Stimulated activated naive CD4-positive, alpha-beta T cell treated with Interleukin-2 at 50 U/mL for 16 hours (primary cell): ENCODE measurements around the gene GALNT14.
A peak's percentile ranks its signal among the peaks of the same experiment; 100 is the strongest.
"Not testable (repeated sequence)": the region's sequence is repeated elsewhere in the genome, so short reads cannot be mapped to it uniquely, and the experiment has no call there.

Experiments
- DNase-seq: peaks from one replicate; lab custom pipeline; 2025; lab: John Stamatoyannopoulos, UW

The GALNT14 gene

DNA sequence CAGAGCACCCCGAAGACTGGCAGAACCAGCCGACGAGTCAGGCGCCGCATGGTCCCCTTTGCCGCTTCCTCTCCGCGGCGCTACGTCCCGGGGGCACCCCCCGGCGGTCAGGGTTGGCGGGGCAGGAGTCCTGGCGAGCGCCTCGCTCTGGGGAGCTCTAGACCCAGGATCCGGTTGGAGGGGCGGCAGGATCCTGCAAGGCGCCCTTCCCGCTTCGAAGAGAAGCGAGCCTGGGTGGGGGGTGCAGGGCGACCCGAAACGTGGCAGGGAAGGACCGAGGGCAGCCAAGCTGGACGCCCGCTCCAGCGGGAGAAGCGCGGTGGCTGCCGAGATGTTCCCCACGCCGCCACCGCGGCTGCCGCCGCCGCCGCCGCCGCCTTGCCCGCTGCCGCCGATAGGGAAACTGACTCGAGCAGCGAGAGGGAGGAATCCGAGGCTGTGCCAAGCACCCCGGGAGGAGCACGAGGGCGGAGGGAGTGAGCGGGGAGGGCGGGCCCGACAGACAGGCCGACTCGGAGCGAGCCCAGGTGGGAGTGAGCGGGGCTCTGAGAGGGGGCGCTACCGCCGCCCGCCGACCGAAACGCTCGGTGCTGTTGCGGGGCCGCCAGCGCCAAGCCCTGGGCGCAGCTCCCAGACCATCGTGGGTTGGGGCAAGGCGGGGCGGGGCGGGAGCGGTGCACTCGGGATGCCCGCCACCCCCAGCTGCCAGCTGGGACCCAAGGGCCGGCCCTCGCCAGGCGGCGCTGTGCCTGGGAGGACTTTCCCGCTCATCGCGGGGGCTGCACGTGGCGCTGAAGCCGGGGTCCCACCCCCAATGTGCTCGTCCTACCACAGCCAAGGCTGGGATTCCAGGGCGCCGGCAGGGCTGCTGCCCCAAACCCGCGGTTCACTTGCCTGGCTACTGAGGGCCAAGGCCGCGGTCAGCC lies at the start of gene GALNT14:
Gene GALNT14 (minus strand): TSS at position 404 of the 926 bp plus-strand sequence. CDS start 354 bp downstream, at position 50.
- DNase-seq, result peak; percentile 5

DNA sequence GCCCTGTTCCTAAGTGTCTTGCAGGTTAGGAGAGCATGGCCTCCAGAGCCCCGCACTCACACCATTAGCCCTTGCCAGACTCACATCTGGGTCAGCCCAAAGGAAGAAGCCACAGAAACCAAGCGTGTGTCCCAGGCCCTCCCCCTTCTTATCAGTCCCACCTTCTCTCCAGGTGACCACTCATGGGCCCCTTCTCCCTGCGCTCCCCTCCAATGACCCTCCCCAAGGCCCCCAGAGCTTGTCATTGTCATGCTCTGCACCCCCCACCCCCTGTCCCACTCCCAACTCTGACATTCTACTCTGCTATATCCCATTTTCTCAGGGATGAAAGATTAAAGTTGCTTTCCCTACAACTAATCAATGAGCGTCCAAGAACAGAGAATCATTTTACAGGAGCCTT lies 48.9 kb upstream of the GALNT14 start:
- DNase-seq, result no peak

DNA sequence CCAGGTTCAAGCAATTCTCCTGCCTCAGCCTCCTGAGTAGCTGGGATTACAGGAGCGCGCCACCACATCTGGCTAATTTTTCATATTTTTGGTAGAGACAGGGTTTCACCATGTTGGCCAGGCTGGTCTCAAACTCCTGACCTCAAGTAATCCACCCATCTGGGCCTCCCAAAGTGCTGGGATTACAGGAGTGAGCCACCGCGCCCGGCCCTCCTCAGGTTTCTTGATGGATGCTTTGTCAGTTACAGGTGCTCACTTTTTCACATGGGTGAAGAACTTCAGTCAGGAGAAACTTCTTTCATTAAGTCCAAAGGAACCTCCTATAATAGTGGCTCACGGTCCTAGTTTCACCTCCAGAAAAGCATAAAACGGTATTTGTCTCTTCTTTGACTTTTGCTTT lies 45.7 kb upstream of the GALNT14 start:
- not testable (repeated sequence) for DNase-seq

- no peak for DNase-seq
These were observed 38.5 kb upstream of the GALNT14 start for GRCh38 chr2:31176742-31177141.

GRCh38 chr2:31171142-31171541 lies 32.9 kb upstream of the GALNT14 start:
- DNase-seq, result no peak

GRCh38 chr2:31170071-31170698 lies 31.9 kb upstream of the GALNT14 start:
- DNase-seq, result peak; percentile 21

GRCh38 chr2:31168291-31168690 lies 30.1 kb upstream of the GALNT14 start:
- no peak for DNase-seq

- DNase-seq, result no peak
These were observed 28.7 kb upstream of the GALNT14 start for GRCh38 chr2:31166925-31167324.

DNA sequence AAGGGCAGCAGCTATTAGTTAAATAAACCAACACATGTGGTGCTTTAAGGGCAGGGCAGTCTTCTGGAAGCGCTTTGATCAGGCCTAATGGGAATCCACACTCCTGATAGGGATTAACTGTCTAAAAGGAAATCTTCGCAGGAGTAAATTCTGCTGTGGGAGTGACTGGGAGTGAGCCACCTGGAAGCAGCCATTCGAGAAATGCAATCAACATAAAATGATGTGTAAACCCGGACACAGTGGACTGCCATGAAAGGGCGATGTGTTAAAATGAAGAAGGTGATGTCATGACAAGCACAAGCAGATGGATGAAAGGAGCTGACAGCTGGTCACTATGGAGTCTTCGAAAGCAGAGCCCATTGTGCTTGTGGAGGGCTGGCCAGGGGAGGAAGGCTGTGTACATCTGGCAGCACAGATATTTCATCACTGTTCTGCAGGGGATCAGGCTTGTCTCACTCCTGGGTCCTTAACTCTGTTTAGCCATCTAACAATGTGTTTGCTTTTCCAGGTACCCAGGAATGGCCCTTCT lies 24.8 kb upstream of the GALNT14 start:
- DNase-seq, result no peak

- DNase-seq, result no peak
These were observed 23.4 kb upstream of the GALNT14 start for GRCh38 chr2:31161637-31162036.

DNA sequence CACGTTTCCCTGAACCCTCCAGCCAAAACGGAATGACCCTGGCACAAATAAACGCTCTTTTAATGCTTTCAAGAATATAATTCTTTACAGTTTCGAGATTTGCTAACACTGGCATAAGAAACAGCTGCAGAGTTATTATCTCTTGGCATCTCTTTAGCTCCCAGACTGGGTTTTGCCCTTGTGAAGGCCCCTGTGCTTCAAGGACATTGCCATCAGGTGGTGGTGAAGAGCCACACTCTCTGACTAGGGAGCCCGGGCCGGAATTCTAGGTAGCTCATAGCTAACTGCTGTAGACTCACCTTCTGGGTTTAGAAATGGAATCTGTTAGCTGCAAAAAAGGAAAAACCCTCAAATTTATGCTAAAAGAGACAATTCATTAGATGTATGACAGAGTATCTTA lies 13.3 kb upstream of the GALNT14 start:
- DNase-seq, result no peak

GRCh38 chr2:31150120-31150670 lies 12.0 kb upstream of the GALNT14 start:
- DNase-seq, result no peak

- no peak for DNase-seq
These were observed 10.3 kb upstream of the GALNT14 start for GRCh38 chr2:31148514-31148913.

GRCh38 chr2:31147645-31148044 lies 9.4 kb upstream of the GALNT14 start:
- DNase-seq, result no peak

DNA sequence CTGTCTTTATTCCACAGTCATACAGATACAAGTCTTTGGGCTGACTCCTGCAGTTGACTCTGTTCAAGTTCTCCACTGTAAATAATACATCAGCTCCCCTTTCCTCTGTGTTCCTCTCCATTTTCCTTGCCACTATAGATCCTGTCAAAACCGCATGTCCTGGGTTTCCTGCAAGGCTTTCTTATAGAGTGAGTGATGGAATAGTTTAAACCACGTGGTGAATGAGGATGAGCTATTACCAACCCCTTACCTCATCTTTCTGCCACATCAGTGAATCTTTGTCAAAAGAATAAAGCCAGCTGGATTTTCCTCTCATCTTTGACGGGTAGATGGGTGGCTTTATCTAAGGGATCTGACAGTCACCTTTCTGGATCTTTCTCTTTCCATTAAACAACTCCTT lies 3.9 kb upstream of the GALNT14 start:
- no peak for DNase-seq

DNA sequence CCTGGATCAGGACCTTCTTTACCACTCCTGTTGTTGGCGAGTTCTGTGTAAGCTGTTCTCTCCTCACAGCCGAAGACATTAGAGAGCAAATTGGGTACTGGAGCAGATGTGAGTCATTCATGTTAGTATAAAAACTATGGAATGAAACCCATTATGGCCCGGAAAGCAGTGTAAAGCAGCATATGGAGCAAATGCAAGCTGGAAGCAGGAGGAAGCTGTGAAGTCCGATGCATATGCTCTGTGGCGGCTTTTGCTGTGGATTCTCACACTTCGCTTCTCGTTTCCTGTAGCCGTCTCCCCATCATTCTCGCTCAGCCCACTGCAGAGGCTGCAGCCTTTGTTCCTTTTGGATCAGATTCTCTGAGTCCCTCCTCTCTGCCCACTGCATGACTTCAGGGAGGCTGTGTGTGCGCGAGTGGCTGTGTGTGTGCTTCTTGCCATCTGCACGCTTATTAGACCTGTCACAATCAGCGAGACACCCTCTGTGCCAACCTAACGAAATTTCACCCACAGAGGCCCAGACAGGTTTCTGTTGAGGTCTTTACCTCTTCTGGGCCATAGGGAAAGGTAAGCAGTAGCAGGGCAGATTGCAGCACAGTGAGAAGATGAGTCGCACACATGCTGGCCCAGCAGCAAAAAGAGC lies 3.3 kb upstream of the GALNT14 start:
- DNase-seq, result no peak

- no peak for DNase-seq
These were observed 1.9 kb upstream of the GALNT14 start for GRCh38 chr2:31140151-31140550.

GRCh38 chr2:31139671-31140070 lies 1.4 kb upstream of the GALNT14 start:
- DNase-seq, result no peak

- no peak for DNase-seq
These were observed 816 bp downstream of the GALNT14 start for GRCh38 chr2:31137211-31138036.

DNA sequence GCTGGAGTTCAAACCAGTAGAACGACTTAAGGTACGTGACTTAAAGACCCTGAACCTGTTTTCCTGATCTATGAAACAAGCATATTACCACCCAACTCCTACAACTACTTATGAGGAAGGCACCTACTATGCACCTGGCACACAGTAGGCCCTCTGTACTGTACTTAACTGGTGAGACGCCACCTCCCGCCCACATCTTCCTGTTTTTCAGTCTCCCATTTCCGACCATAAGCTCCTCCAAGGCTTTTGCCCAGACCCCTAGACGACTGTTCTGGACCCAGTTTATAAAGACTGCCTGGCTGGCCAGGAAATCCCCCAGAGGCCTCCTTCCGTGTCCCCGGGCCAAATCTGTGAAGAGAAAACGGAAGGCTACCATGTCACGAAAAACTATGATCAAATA lies 1.5 kb downstream of the GALNT14 start:
- no peak for DNase-seq

GRCh38 chr2:31136000-31136399 lies 2.2 kb downstream of the GALNT14 start:
- DNase-seq, result no peak
